Panc1 (cell line): Measurements from ENCODE around the gene C14orf93. TPM values are rescaled to one million over a fixed set of nuclear protein-coding genes. Genes with fewer than 3 reads are reported as not detected.
A peak's percentile ranks its signal among the peaks of the same experiment; 100 is the strongest.
"Not testable (repeated sequence)": the region's sequence is repeated elsewhere in the genome, so short reads cannot be mapped to it uniquely, and the experiment has no call there.

Experiments used
- ATAC-seq: fragments of 200-7000 bp; cut with Tn5 transposase; 2 replicates; pipeline ENCODE4 v1.9.1; 2020; ENCODE audit warnings: mild to moderate bottlenecking, moderate library complexity
- BruUV-seq: library from RNA; stranded (reverse); fragments of 400-500 nt; replicated peaks from 2 replicates; lab custom pipeline; 2021; lab: Mats Ljungman, UMichigan
- CTCF ChIA-PET: fragments of 300-600 bp; sonication (Branson Sonifier 250); formaldehyde crosslinking; loops from one replicate; lab custom pipeline; 2022; ENCODE audit warnings: antibody characterized with exemption; lab: Charles Lee
- POLR2A ChIA-PET: fragments of 300-600 bp; sonication (Branson Sonifier 250); formaldehyde crosslinking; loops from one replicate; lab custom pipeline; 2022; ENCODE audit warnings: antibody characterized with exemption; lab: Charles Lee
- DNase-seq: peaks from one replicate; pipeline ENCODE4 v3.0.0-alpha.2; 2010; ENCODE audit warnings: low read depth, low spot score
- H3K27ac ChIP-seq: 2 replicates; pipeline ENCODE4 v1.5.1; 2011; ENCODE audit warnings: mild to moderate bottlenecking, low read length, inconsistent platforms
- H3K27me3 ChIP-seq: fragments of 200-500 bp; sonication (Bioruptor generic); 2 replicates; pipeline ENCODE4 v1.6.0; 2014; ENCODE audit warnings: low read length, inconsistent platforms; ENCODE audit not compliant: control insufficient read depth, insufficient read depth
- H3K36me3 ChIP-seq: fragments of 200-500 bp; sonication (Bioruptor generic); 2 replicates; pipeline ENCODE4 v1.5.1; 2014; ENCODE audit warnings: inconsistent platforms, mild to moderate bottlenecking, low read length, moderate library complexity; ENCODE audit not compliant: control insufficient read depth, insufficient read depth
- H3K4me1 ChIP-seq: 2 replicates; pipeline ENCODE4 v1.5.1; 2011; ENCODE audit warnings: inconsistent platforms, mild to moderate bottlenecking, low read length, moderate library complexity; ENCODE audit not compliant: control insufficient read depth, insufficient read depth
- H3K4me3 ChIP-seq, 2 experiments: 2 replicates each; pipeline ENCODE4 v1.5.1; 2011 to 2012; ENCODE audit warnings: low read depth in 2 of 2, low read length in 2 of 2, mild to moderate bottlenecking in 2 of 2, inconsistent platforms in 1 of 2, moderate library complexity in 1 of 2
- H3K9me3 ChIP-seq: fragments of 200-500 bp; sonication (Bioruptor generic); 2 replicates; pipeline ENCODE4 v1.5.1; 2014; ENCODE audit warnings: low read depth, mild to moderate bottlenecking, inconsistent platforms, low read length, moderate library complexity; ENCODE audit not compliant: control insufficient read depth, insufficient read depth
- CTCF ChIP-seq: fragments of 450-650 bp; IDR thresholded peaks from 2 replicates; pipeline ENCODE4 v1.5.1; 2017; ENCODE audit warnings: mild to moderate bottlenecking
- POLR2AphosphoS5 ChIP-seq: IDR thresholded peaks from 2 replicates; pipeline ENCODE4 v1.6.1; 2012; ENCODE audit warnings: mild to moderate bottlenecking, low read depth, low read length, moderate library complexity
- REST ChIP-seq, 2 experiments: IDR thresholded peaks; 2 replicates each; pipeline ENCODE4 v1.6.1; 2011 to 2012; ENCODE audit warnings: low read depth in 2 of 2, control low read depth in 1 of 2, low read length in 1 of 2, mild to moderate bottlenecking in 1 of 2, moderate library complexity in 1 of 2; ENCODE audit not compliant: insufficient read depth in 1 of 2
- SIN3A ChIP-seq: IDR thresholded peaks from 2 replicates; pipeline ENCODE4 v1.6.1; 2012; ENCODE audit warnings: low read depth, mild to moderate bottlenecking, low read length, moderate library complexity, borderline replicate concordance; ENCODE audit not compliant: insufficient read depth
- TCF7L2 ChIP-seq: IDR thresholded peaks from 2 replicates; pipeline ENCODE4 v1.6.1; 2011; ENCODE audit warnings: mild to moderate bottlenecking, low read depth, low read length, inconsistent platforms
- in situ Hi-C: cut with HindIII; loops from 2 replicates; pipeline ENCODE4 v1.10.0; 2016; ENCODE audit warnings: low sequenced_read_pairs, low pct_unique_long_range_greater_than_20kb
- intact Hi-C: fragments of 100-400 bp; cut with micrococcal nuclease; formaldehyde crosslinking; loops from one replicate; pipeline ENCODE4 v1.10.0; 2022; ENCODE audit not compliant: unreplicated experiment
- total RNA-seq: library from RNA; stranded (reverse); gene quantifications from one replicate; pipeline ENCODE4 v1.2.1, GENCODE V29; 2021; ENCODE audit not compliant: unreplicated experiment

The C14orf93 gene
- total RNA-seq, 1 experiment from 2014 or later, result 5.6 TPM

- no peak for ATAC-seq
- no peaks in the 10 kb centered on the region for H3K27me3 ChIP-seq
- peak overlapping the region; percentile 97 for H3K27ac ChIP-seq
- no peaks in the 10 kb centered on the region for H3K9me3 ChIP-seq
- CTCF ChIA-PET, result interaction anchor here (1.0 to 1.1 kb wide), 3 partner anchors 12 to 63 kb away, joined by 3 to 4 read pairs (median 4); no protein-coding TSS in a partner anchor
- intact Hi-C loops (no loop called here), in situ Hi-C loops (no loop called here)
- peaks cover 22% of the 10 kb centered on the region for H3K4me1 ChIP-seq
- TF ChIP-seq POLR2AphosphoS5 (no peak), CTCF (no peak), REST (IDR thresholded peaks at IDR 0.05; ENCODE audit: insufficient read depth in 1 of 2, low read depth in 2 of 2, low read length in 1 of 2) (no peak), TCF7L2 (no peak), SIN3A (no peak)
- BruUV-seq, result TSS peak; percentile 10
- no peaks in the 10 kb centered on the region; the same call in 1 of the 2 replicates for H3K36me3 ChIP-seq
- POLR2A ChIA-PET, result no interaction called here
- no peak for DNase-seq
- peak overlapping the region; percentile 66 to 76; a peak in 3 of 4 replicates for H3K4me3 ChIP-seq
Observed at GRCh38 chr14:23005451-23006187, 4.3 kb downstream of the C14orf93 start.

GRCh38 chr14:23004274-23004673, 5.7 kb downstream of the C14orf93 start:
- in situ Hi-C loops, intact Hi-C loops, H3K36me3 ChIP-seq, H3K27me3 ChIP-seq, CTCF ChIA-PET, H3K27ac ChIP-seq, ATAC-seq, BruUV-seq, H3K9me3 ChIP-seq, H3K4me3 ChIP-seq, DNase-seq: not testable (repeated sequence)
- peaks cover 19% of the 10 kb centered on the region for H3K4me1 ChIP-seq
- POLR2A ChIA-PET, result interaction anchor here (0.7 kb wide), 1 partner anchor 38 kb away, joined by 7 read pairs; the partner anchor contains the start of gene PSMB11

- H3K36me3 ChIP-seq, result no peaks in the 10 kb centered on the region; the same call in 1 of the 2 replicates
- CTCF ChIA-PET, result no interaction called here
- POLR2A ChIA-PET, result no interaction called here
- ATAC-seq (no peak), DNase-seq (no peak)
- no peak for TF ChIP-seq REST (IDR thresholded peaks at IDR 0.05; ENCODE audit: insufficient read depth in 1 of 2, low read depth in 2 of 2, low read length in 1 of 2)
- TF ChIP-seq TCF7L2, result no peak
- TF ChIP-seq SIN3A, result no peak
- TF ChIP-seq POLR2AphosphoS5, result no peak
- TF ChIP-seq CTCF, result no peak
- H3K4me1 ChIP-seq, result peaks cover 13% of the 10 kb centered on the region
- no peaks in the 10 kb centered on the region for H3K27me3 ChIP-seq
- in situ Hi-C loops, result no loop called here
- no peaks in the 10 kb centered on the region for H3K9me3 ChIP-seq
- intact Hi-C loops, result no loop called here
- no peak overlapping the region for H3K4me3 ChIP-seq
- no TSS peak for BruUV-seq
- H3K27ac ChIP-seq, result no peak overlapping the region
Observed at GRCh38 chr14:23002592-23002991, 7.4 kb downstream of the C14orf93 start.
